GM10248 (cell line): ENCODE results near the gene OSTF1.

ENCODE experiments used
- CTCF ChIA-PET: fragments of 300-600 bp; sonication (Branson Sonifier 250); formaldehyde crosslinking; extraction: SDS; loops from one replicate; lab custom pipeline; 2021; ENCODE audit warnings: antibody characterized with exemption; lab: Yijun Ruan, JAX
- POLR2A ChIA-PET: fragments of 350-650 bp; sonication (Branson Sonifier 250); formaldehyde crosslinking; extraction: SDS; loops from one replicate; lab custom pipeline; 2020; ENCODE audit warnings: antibody characterized with exemption; lab: Yijun Ruan, JAX
- DNase-seq: peaks from one replicate; pipeline ENCODE4 v3.0.0; 2012; ENCODE audit errors: extremely low spot score
- CTCF ChIP-seq: IDR thresholded peaks from 2 replicates; pipeline ENCODE4 v1.5.1; 2012; ENCODE audit warnings: mild to moderate bottlenecking, low read depth; ENCODE audit errors: extremely low read depth, missing control alignments, control extremely low read depth

The OSTF1 gene

GRCh38 chr9:75142202-75142601 lies 53.9 kb downstream of the OSTF1 start:
- POLR2A ChIA-PET: no interaction called here
- CTCF ChIA-PET: interaction anchor here (1.0 to 1.9 kb wide), 3 partner anchors 11 to 163 kb away, joined by 3 to 5 read pairs (median 3); no protein-coding TSS in a partner anchor

GRCh38 chr9:75146229-75146628 lies 57.9 kb downstream of the OSTF1 start:
- TF ChIP-seq CTCF: no peak
- ChIA-PET POLR2A (no interaction called here), CTCF (interaction anchor here (1.0 to 2.5 kb wide), 6 partner anchors 11 to 345 kb away, joined by 3 to 7 read pairs (median 3); no protein-coding TSS in a partner anchor)
- DNase-seq: no peak

More at GRCh38 chr9:75142202-75142601, 53.9 kb downstream of the OSTF1 start:
- TF ChIP-seq CTCF: no peak
- no peak for DNase-seq

- ChIA-PET CTCF (no interaction called here), POLR2A (no interaction called here)
- peak; percentile 22 for DNase-seq
- TF ChIP-seq CTCF: no peak
Measured at GRCh38 chr9:75147638-75148037, 59.3 kb downstream of the OSTF1 start.

- CTCF ChIA-PET: interaction anchor here (1.9 kb wide), 1 partner anchor 13 kb away, joined by 6 read pairs; no protein-coding TSS in a partner anchor
Measured at GRCh38 chr9:75148561-75148960, 60.2 kb downstream of the OSTF1 start.

GRCh38 chr9:75149841-75150241 lies 61.5 kb downstream of the OSTF1 start:
- POLR2A ChIA-PET: no interaction called here
- no peak for TF ChIP-seq CTCF
- CTCF ChIA-PET: interaction anchor here (0.9 to 1.9 kb wide), 3 partner anchors 14 to 51 kb away, joined by 3 to 6 read pairs (median 4); no protein-coding TSS in a partner anchor
- no peak for DNase-seq

More at GRCh38 chr9:75148561-75148960, 60.2 kb downstream of the OSTF1 start:
- TF ChIP-seq CTCF: no peak
- DNase-seq: no peak
- POLR2A ChIA-PET: no interaction called here

- DNase-seq: no peak
- CTCF ChIA-PET: interaction anchor here (1.5 kb wide), 1 partner anchor 13 kb away, joined by 4 read pairs; no protein-coding TSS in a partner anchor
- POLR2A ChIA-PET: no interaction called here
- no peak for TF ChIP-seq CTCF
Measured at GRCh38 chr9:75150512-75150911, 62.2 kb downstream of the OSTF1 start.
